Coronary artery (tissue), 2 donors: Measurements from ENCODE around the gene FCER1G.
A peak's percentile ranks its signal among the peaks of the same experiment; 100 is the strongest.

Source experiments
- DNase-seq: peaks from one replicate; pipeline ENCODE4 v3.0.0-alpha.2; 2017; ENCODE audit warnings: low spot score
- H3K27ac ChIP-seq, 2 donors: fragments of 200-600 bp; sonication (generic); one replicate each; pipeline ENCODE4 v1.5.1; 2016 to 2019
- H3K4me3 ChIP-seq: fragments of 200-600 bp; sonication (generic); 2 replicates; pipeline ENCODE4 v1.5.1; 2016; ENCODE audit warnings: mild to moderate bottlenecking, moderate library complexity
- CTCF ChIP-seq: fragments of 200-600 bp; sonication (generic); IDR thresholded peaks from one replicate; pipeline ENCODE4 v1.5.1; 2019; ENCODE audit warnings: antibody characterized with exemption

The FCER1G gene

GRCh38 chr1:161172349-161172748 lies 42.7 kb upstream of the FCER1G start:
- H3K27ac ChIP-seq = no peak overlapping the region
- DNase-seq = no peak
- no peak for TF ChIP-seq CTCF
- H3K4me3 ChIP-seq = no peak overlapping the region

GRCh38 chr1:161172776-161173376 lies 42.2 kb upstream of the FCER1G start:
- DNase-seq = no peak
- Histone ChIP-seq H3K27ac (peak overlapping the region in 1 of 2 donors; percentile 59), H3K4me3 (no peak overlapping the region)
- no peak for TF ChIP-seq CTCF

GRCh38 chr1:161173711-161174110 lies 41.4 kb upstream of the FCER1G start:
- DNase-seq = no peak
- Histone ChIP-seq H3K4me3 (no peak overlapping the region), H3K27ac (peak overlapping the region in 1 of 2 donors; percentile 59)
- no peak for TF ChIP-seq CTCF

GRCh38 chr1:161174911-161175310 lies 40.2 kb upstream of the FCER1G start:
- no peak for DNase-seq
- no peak for TF ChIP-seq CTCF
- Histone ChIP-seq H3K4me3 (no peak overlapping the region), H3K27ac (no peak overlapping the region)

- Histone ChIP-seq H3K27ac (peak overlapping the region; percentile 88 to 89), H3K4me3 (peak overlapping the region; percentile 77)
- TF ChIP-seq CTCF = no peak
- DNase-seq = no peak
Measured at GRCh38 chr1:161175771-161176453, 39.2 kb upstream of the FCER1G start.

- no peak for DNase-seq
- no peak for TF ChIP-seq CTCF
- Histone ChIP-seq H3K27ac (peak overlapping the region; percentile 88 to 89), H3K4me3 (peak overlapping the region; percentile 77)
Measured at GRCh38 chr1:161176468-161177111, 38.5 kb upstream of the FCER1G start.
